ENCODE data around the gene FBXW5. TPM values are rescaled to one million over a fixed set of nuclear protein-coding genes. Genes with fewer than 3 reads are reported as not detected.

FBXW5 gene
- total RNA-seq, 4 donors from 2014 or later: 87.9 to 363 (median 126) TPM

GRCh38 chr9:136915632-136916329 is 28.8 kb downstream of the FBXW5 start:
- no peak for TF ChIP-seq CTCF (IDR thresholded peaks at IDR 0.05; ENCODE audit: low read depth)

GRCh38 chr9:136913701-136914438 is 30.7 kb downstream of the FBXW5 start:
- TF ChIP-seq CTCF (IDR thresholded peaks at IDR 0.05; ENCODE audit: low read depth): no peak

- no peak for TF ChIP-seq CTCF (IDR thresholded peaks at IDR 0.05; ENCODE audit: low read depth)
Measured at GRCh38 chr9:136910901-136911245, 33.7 kb downstream of the FBXW5 start.

GRCh38 chr9:136910197-136910900 is 34.2 kb downstream of the FBXW5 start:
- TF ChIP-seq CTCF (IDR thresholded peaks at IDR 0.05; ENCODE audit: low read depth): no peak

- no peak for TF ChIP-seq CTCF (IDR thresholded peaks at IDR 0.05; ENCODE audit: low read depth)
Measured at GRCh38 chr9:136907011-136907914, 37.3 kb downstream of the FBXW5 start.

GRCh38 chr9:136906266-136906665 is 38.3 kb downstream of the FBXW5 start:
- no peak for TF ChIP-seq CTCF (IDR thresholded peaks at IDR 0.05; ENCODE audit: low read depth)

All from subcutaneous adipose tissue (tissue), 4 donors.